ENCODE results near the gene ZSCAN22.

ZSCAN22 gene

GRCh38 chr19:58319241-58319640, 7.6 kb upstream of the ZSCAN22 start:
- WGBS, result 95% methylated on average over 10 of the region's 10 CpGs

GRCh38 chr19:58325311-58326022, 1.3 kb upstream of the ZSCAN22 start:
- no peaks in the 10 kb centered on the region for H3K9me3 ChIP-seq (ENCODE audit: insufficient read depth, low read depth, low read length)
- H3K4me1 ChIP-seq (ENCODE audit: insufficient read depth, low read length), result no peaks in the 10 kb centered on the region; the same call in 1 of the 2 replicates
- H3K27me3 ChIP-seq (ENCODE audit: insufficient read depth, low read length), result no peaks in the 10 kb centered on the region
- WGBS, result 91% methylated on average over 6 of the region's 6 CpGs
- H3K36me3 ChIP-seq (ENCODE audit: insufficient read depth, low read length), result no peaks in the 10 kb centered on the region
- H3K9ac ChIP-seq (ENCODE audit: low read depth, low read length), result 0 out of 2 replicates have a peak overlapping the region, but pooled peaks have one; percentile 13
- no peak overlapping the region for H3K27ac ChIP-seq (ENCODE audit: low read depth, low read length)
- peak overlapping the region; percentile 90 for H3K4me3 ChIP-seq (ENCODE audit: low read length)

More at GRCh38 chr19:58319241-58319640, 7.6 kb upstream of the ZSCAN22 start:
- no peaks in the 10 kb centered on the region for H3K9me3 ChIP-seq (ENCODE audit: insufficient read depth, low read depth, low read length)
- peaks cover 17% of the 10 kb centered on the region for H3K36me3 ChIP-seq (ENCODE audit: insufficient read depth, low read length)
- H3K9ac ChIP-seq (ENCODE audit: low read depth, low read length), result no peak overlapping the region
- H3K27me3 ChIP-seq (ENCODE audit: insufficient read depth, low read length), result no peaks in the 10 kb centered on the region
- no peaks in the 10 kb centered on the region for H3K4me1 ChIP-seq (ENCODE audit: insufficient read depth, low read length)
- no peak overlapping the region for H3K27ac ChIP-seq (ENCODE audit: low read depth, low read length)
- H3K4me3 ChIP-seq (ENCODE audit: low read length), result no peak overlapping the region

- Histone ChIP-seq H3K9ac (ENCODE audit: low read depth, low read length) (peak overlapping the region; percentile 80), H3K9me3 (ENCODE audit: insufficient read depth, low read depth, low read length) (no peaks in the 10 kb centered on the region), H3K27me3 (ENCODE audit: insufficient read depth, low read length) (no peaks in the 10 kb centered on the region), H3K4me3 (ENCODE audit: low read length) (peak overlapping the region; percentile 90), H3K4me1 (ENCODE audit: insufficient read depth, low read length) (no peaks in the 10 kb centered on the region; the same call in 1 of the 2 replicates), H3K27ac (ENCODE audit: low read depth, low read length) (no peak overlapping the region), H3K36me3 (ENCODE audit: insufficient read depth, low read length) (no peaks in the 10 kb centered on the region)
- WGBS, result 2% methylated on average over 9 of the region's 9 CpGs
Measured at GRCh38 chr19:58326501-58326913, 287 bp upstream of the ZSCAN22 start.

DNA sequence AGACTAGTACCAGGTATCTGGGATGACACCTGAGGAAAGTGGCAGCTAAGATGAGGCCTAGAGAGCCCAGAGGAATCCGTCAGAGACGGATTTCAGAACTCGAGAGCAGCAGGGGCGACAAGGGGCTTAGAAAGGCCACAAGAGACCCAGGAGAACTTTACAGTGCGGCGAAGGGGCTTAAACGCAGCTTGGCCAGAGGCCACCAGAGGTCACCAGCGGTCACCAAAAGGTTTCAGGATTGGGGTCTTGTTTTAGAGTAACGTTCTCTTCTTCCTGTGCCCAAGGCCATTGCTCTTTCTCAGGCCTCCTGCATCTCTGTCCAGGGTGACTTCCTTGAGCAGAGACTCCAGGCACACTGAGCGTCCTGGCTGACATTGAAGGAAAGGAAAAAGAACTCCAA, 2.2 kb downstream of the ZSCAN22 start:
- Histone ChIP-seq H3K27ac (ENCODE audit: low read depth, low read length) (no peak overlapping the region), H3K9me3 (ENCODE audit: insufficient read depth, low read depth, low read length) (no peaks in the 10 kb centered on the region), H3K4me3 (ENCODE audit: low read length) (no peak overlapping the region), H3K27me3 (ENCODE audit: insufficient read depth, low read length) (no peaks in the 10 kb centered on the region), H3K36me3 (ENCODE audit: insufficient read depth, low read length) (no peaks in the 10 kb centered on the region), H3K9ac (ENCODE audit: low read depth, low read length) (no peak overlapping the region), H3K4me1 (ENCODE audit: insufficient read depth, low read length) (no peaks in the 10 kb centered on the region; the same call in 1 of the 2 replicates)
- WGBS, result 29% methylated on average over 10 of the region's 10 CpGs

- Histone ChIP-seq H3K9ac (ENCODE audit: low read depth, low read length) (no peak overlapping the region), H3K27ac (ENCODE audit: low read depth, low read length) (no peak overlapping the region), H3K9me3 (ENCODE audit: insufficient read depth, low read depth, low read length) (no peaks in the 10 kb centered on the region), H3K4me3 (ENCODE audit: low read length) (no peak overlapping the region), H3K4me1 (ENCODE audit: insufficient read depth, low read length) (no peaks in the 10 kb centered on the region; the same call in 1 of the 2 replicates), H3K27me3 (ENCODE audit: insufficient read depth, low read length) (no peaks in the 10 kb centered on the region), H3K36me3 (ENCODE audit: insufficient read depth, low read length) (no peaks in the 10 kb centered on the region)
- WGBS, result 88% methylated on average over 4 of the region's 4 CpGs
Measured at GRCh38 chr19:58330458-58330857, 3.7 kb downstream of the ZSCAN22 start.

- Histone ChIP-seq H3K9ac (ENCODE audit: low read depth, low read length) (no peak overlapping the region), H3K4me3 (ENCODE audit: low read length) (no peak overlapping the region), H3K27ac (ENCODE audit: low read depth, low read length) (no peak overlapping the region), H3K9me3 (ENCODE audit: insufficient read depth, low read depth, low read length) (no peaks in the 10 kb centered on the region), H3K27me3 (ENCODE audit: insufficient read depth, low read length) (no peaks in the 10 kb centered on the region), H3K4me1 (ENCODE audit: insufficient read depth, low read length) (no peaks in the 10 kb centered on the region), H3K36me3 (ENCODE audit: insufficient read depth, low read length) (peaks cover 8% of the 10 kb centered on the region; the same call in 1 of the 2 replicates)
- 92% methylated on average over 1 of the region's 1 CpG for WGBS
Measured at GRCh38 chr19:58332697-58333096, 5.9 kb downstream of the ZSCAN22 start.

DNA sequence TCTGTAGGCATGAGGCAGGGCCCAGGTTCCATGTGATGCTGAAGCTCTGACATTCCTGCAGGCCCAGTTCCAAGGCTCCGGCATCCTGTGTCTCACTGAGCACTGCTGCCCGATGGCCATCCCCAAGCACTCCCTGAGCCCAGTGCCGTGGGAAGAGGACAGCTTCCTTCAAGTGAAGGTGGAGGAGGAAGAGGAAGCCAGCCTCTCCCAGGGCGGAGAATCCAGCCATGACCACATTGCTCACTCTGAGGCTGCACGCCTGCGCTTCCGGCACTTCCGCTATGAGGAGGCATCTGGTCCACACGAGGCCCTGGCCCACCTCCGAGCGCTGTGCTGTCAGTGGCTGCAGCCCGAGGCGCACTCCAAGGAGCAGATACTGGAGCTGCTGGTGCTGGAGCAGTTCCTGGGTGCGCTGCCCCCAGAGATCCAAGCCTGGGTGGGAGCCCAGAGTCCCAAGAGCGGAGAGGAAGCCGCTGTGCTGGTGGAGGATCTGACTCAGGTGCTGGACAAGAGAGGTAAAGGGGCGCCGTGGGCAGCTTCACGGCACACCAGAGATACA, 8.0 kb downstream of the ZSCAN22 start:
- Histone ChIP-seq H3K4me1 (ENCODE audit: insufficient read depth, low read length) (no peaks in the 10 kb centered on the region), H3K4me3 (ENCODE audit: low read length) (no peak overlapping the region), H3K27me3 (ENCODE audit: insufficient read depth, low read length) (no peaks in the 10 kb centered on the region), H3K27ac (ENCODE audit: low read depth, low read length) (no peak overlapping the region), H3K9ac (ENCODE audit: low read depth, low read length) (no peak overlapping the region), H3K9me3 (ENCODE audit: insufficient read depth, low read depth, low read length) (no peaks in the 10 kb centered on the region), H3K36me3 (ENCODE audit: insufficient read depth, low read length) (peaks cover 23% of the 10 kb centered on the region)
- WGBS, result 95% methylated on average over 19 of the region's 19 CpGs

GRCh38 chr19:58335630-58336029, 8.8 kb downstream of the ZSCAN22 start:
- no peak overlapping the region for H3K9ac ChIP-seq (ENCODE audit: low read depth, low read length)
- no peaks in the 10 kb centered on the region for H3K9me3 ChIP-seq (ENCODE audit: insufficient read depth, low read depth, low read length)
- H3K4me1 ChIP-seq (ENCODE audit: insufficient read depth, low read length), result no peaks in the 10 kb centered on the region
- WGBS, result 88% methylated on average over 3 of the region's 3 CpGs
- no peak overlapping the region for H3K27ac ChIP-seq (ENCODE audit: low read depth, low read length)
- no peaks in the 10 kb centered on the region for H3K27me3 ChIP-seq (ENCODE audit: insufficient read depth, low read length)
- no peak overlapping the region for H3K4me3 ChIP-seq (ENCODE audit: low read length)
- peaks cover 23% of the 10 kb centered on the region for H3K36me3 ChIP-seq (ENCODE audit: insufficient read depth, low read length)

DNA sequence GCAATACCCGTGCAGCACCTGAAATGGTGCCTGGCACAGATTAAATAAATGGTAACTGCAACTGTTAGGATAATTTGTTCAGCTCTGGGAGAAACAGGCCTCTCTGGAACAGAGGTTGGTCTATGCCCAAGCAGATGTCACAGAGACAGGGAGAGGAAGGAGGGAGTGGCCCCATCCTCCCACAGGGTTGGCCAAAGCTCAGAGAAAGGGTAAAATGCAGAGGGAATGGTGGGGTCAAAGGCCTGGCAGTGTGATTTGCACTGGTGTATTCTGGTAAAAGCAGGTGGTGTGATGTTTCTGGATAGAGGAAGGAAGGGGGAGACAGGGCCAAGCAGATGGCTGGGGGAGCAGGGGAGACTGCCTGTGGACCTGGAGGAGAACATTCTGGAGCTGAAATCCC, 9.4 kb downstream of the ZSCAN22 start:
- Histone ChIP-seq H3K27me3 (ENCODE audit: insufficient read depth, low read length) (no peaks in the 10 kb centered on the region), H3K9me3 (ENCODE audit: insufficient read depth, low read depth, low read length) (no peaks in the 10 kb centered on the region), H3K27ac (ENCODE audit: low read depth, low read length) (no peak overlapping the region), H3K4me3 (ENCODE audit: low read length) (no peak overlapping the region), H3K36me3 (ENCODE audit: insufficient read depth, low read length) (peaks cover 24% of the 10 kb centered on the region), H3K9ac (ENCODE audit: low read depth, low read length) (no peak overlapping the region), H3K4me1 (ENCODE audit: insufficient read depth, low read length) (no peaks in the 10 kb centered on the region)
- 93% methylated on average over 1 of the region's 1 CpG for WGBS

GRCh38 chr19:58336820-58337219, 10.0 kb downstream of the ZSCAN22 start:
- H3K4me3 ChIP-seq (ENCODE audit: low read length), result no peak overlapping the region
- H3K4me1 ChIP-seq (ENCODE audit: insufficient read depth, low read length), result no peaks in the 10 kb centered on the region
- H3K9ac ChIP-seq (ENCODE audit: low read depth, low read length), result no peak overlapping the region
- no peak overlapping the region for H3K27ac ChIP-seq (ENCODE audit: low read depth, low read length)
- no peaks in the 10 kb centered on the region for H3K27me3 ChIP-seq (ENCODE audit: insufficient read depth, low read length)
- H3K9me3 ChIP-seq (ENCODE audit: insufficient read depth, low read depth, low read length), result no peaks in the 10 kb centered on the region
- 98% methylated on average over 4 of the region's 4 CpGs for WGBS
- peaks cover 28% of the 10 kb centered on the region for H3K36me3 ChIP-seq (ENCODE audit: insufficient read depth, low read length)

DNA sequence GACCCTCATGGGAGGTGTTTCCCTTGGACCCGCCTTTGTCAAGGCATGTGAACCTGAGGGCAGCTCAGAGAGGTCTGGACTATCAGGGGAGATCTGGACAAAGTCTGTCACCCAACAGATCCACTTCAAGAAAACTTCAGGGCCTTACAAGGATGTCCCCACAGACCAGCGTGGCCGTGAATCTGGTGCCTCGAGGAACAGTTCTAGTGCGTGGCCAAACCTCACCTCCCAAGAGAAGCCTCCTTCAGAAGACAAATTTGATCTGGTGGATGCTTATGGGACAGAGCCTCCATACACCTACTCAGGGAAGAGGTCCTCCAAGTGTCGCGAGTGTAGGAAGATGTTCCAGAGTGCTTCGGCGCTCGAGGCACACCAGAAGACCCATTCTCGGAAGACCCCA, 11.5 kb downstream of the ZSCAN22 start:
- Histone ChIP-seq H3K36me3 (ENCODE audit: insufficient read depth, low read length) (peaks cover 28% of the 10 kb centered on the region), H3K27me3 (ENCODE audit: insufficient read depth, low read length) (no peaks in the 10 kb centered on the region), H3K4me3 (ENCODE audit: low read length) (no peak overlapping the region), H3K9ac (ENCODE audit: low read depth, low read length) (no peak overlapping the region), H3K27ac (ENCODE audit: low read depth, low read length) (no peak overlapping the region), H3K4me1 (ENCODE audit: insufficient read depth, low read length) (no peaks in the 10 kb centered on the region), H3K9me3 (ENCODE audit: insufficient read depth, low read depth, low read length) (no peaks in the 10 kb centered on the region)
- WGBS, result 97% methylated on average over 11 of the region's 11 CpGs

Measured in HUES64 (cell line).